HL-60 (cell line): ENCODE measurements around the gene FUT4.
A peak's percentile ranks its signal among the peaks of the same experiment; 100 is the strongest.

ENCODE experiments used
- DNase-seq, 2 experiments: peaks; one replicate each; pipeline ENCODE4 v3.0.0-alpha.2; 2010 to 2020; ENCODE audit warnings: low read depth in 1 of 2, low spot score in 1 of 2
- H3K27ac ChIP-seq: fragments of 250-450 bp; sonication (Bioruptor Pico); replicated peaks from 2 replicates; pipeline ENCODE4 v1.5.1; 2020; ENCODE audit warnings: mild to moderate bottlenecking, moderate library complexity
- H3K27me3 ChIP-seq: fragments of 250-450 bp; sonication (Bioruptor Pico); 2 replicates; pipeline ENCODE4 v1.5.1; 2021; ENCODE audit warnings: mild to moderate bottlenecking, moderate library complexity; ENCODE audit not compliant: insufficient read depth, poor library complexity, severe bottlenecking
- H3K4me3 ChIP-seq: replicated peaks from 2 replicates; pipeline ENCODE4 v1.5.1; 2011; ENCODE audit warnings: mild to moderate bottlenecking, control low read depth, low read length; ENCODE audit not compliant: insufficient read depth
- CTCF ChIP-seq: IDR thresholded peaks from one replicate; pipeline ENCODE4 v1.5.1; 2011; ENCODE audit warnings: low read length, control low read depth, inconsistent platforms; ENCODE audit not compliant: insufficient read depth
- GABPA ChIP-seq: IDR thresholded peaks from 2 replicates; pipeline ENCODE4 v1.6.1; 2012; ENCODE audit warnings: low read depth
- POLR2AphosphoS5 ChIP-seq: IDR thresholded peaks from 2 replicates; pipeline ENCODE4 v1.6.1; 2012; ENCODE audit warnings: low read depth
- REST ChIP-seq: IDR thresholded peaks from 2 replicates; pipeline ENCODE4 v1.6.1; 2012; ENCODE audit warnings: low read depth; ENCODE audit not compliant: insufficient replicate concordance
- SPI1 ChIP-seq: IDR thresholded peaks from 2 replicates; pipeline ENCODE4 v1.6.1; 2012; ENCODE audit warnings: low read depth, mild to moderate bottlenecking, borderline replicate concordance

The FUT4 gene

GRCh38 chr11:94539420-94539819 lies 4.3 kb upstream of the FUT4 start:
- Histone ChIP-seq H3K27ac (no peak overlapping the region), H3K4me3 (no peak overlapping the region), H3K27me3 (no peaks in the 10 kb centered on the region)
- TF ChIP-seq REST, result no peak
- TF ChIP-seq CTCF, result no peak
- TF ChIP-seq POLR2AphosphoS5, result no peak
- TF ChIP-seq GABPA, result no peak
- no peak for TF ChIP-seq SPI1
- no peak for DNase-seq

- peak overlapping the region; percentile 62 for H3K4me3 ChIP-seq
- DNase-seq, result no peak
- TF ChIP-seq REST (no peak), CTCF (no peak), GABPA (no peak), POLR2AphosphoS5 (no peak; the same call in 1 of the 2 replicates), SPI1 (no peak)
- H3K27me3 ChIP-seq, result no peaks in the 10 kb centered on the region
- H3K27ac ChIP-seq, result peak overlapping the region; percentile 98
Measured at GRCh38 chr11:94544646-94545263, 1.0 kb downstream of the FUT4 start.

GRCh38 chr11:94545264-94546161 lies 1.8 kb downstream of the FUT4 start:
- Histone ChIP-seq H3K27ac (peak overlapping the region; percentile 98), H3K4me3 (peak overlapping the region; percentile 62), H3K27me3 (no peaks in the 10 kb centered on the region)
- peak in 1 of 2 experiments; percentile 73 for DNase-seq
- peak; percentile 80 for TF ChIP-seq POLR2AphosphoS5
- TF ChIP-seq REST, result no peak
- no peak for TF ChIP-seq SPI1
